Skeletal muscle tissue (tissue), 4 donors: Measurements from ENCODE around the gene TBX2. TPM values are rescaled to one million over a fixed set of nuclear protein-coding genes. Genes with fewer than 3 reads are reported as not detected.
"Not testable (repeated sequence)": the region's sequence is repeated elsewhere in the genome, so short reads cannot be mapped to it uniquely, and the experiment has no call there.

Experiments used
- H3K27ac ChIP-seq: one replicate; pipeline ENCODE4 v1.7.0; 2013; ENCODE audit warnings: mild to moderate bottlenecking, low read depth, low read length, inconsistent platforms
- H3K27me3 ChIP-seq, 3 donors: one replicate each; pipeline ENCODE4 v1.7.0; 2013; ENCODE audit warnings: low read length in 3 of 3; ENCODE audit not compliant: control insufficient read depth in 3 of 3, insufficient read depth in 3 of 3
- H3K36me3 ChIP-seq, 3 donors: one replicate each; pipeline ENCODE4 v1.7.0; 2013; ENCODE audit warnings: low read length in 3 of 3; ENCODE audit not compliant: control insufficient read depth in 3 of 3, insufficient read depth in 3 of 3
- H3K4me1 ChIP-seq, 3 donors: one replicate each; pipeline ENCODE4 v1.7.0; 2013; ENCODE audit warnings: low read length in 3 of 3, mild to moderate bottlenecking in 3 of 3; ENCODE audit not compliant: control insufficient read depth in 3 of 3, insufficient read depth in 3 of 3
- H3K4me3 ChIP-seq, 3 donors: one replicate each; pipeline ENCODE4 v1.7.0; 2013; ENCODE audit warnings: low read length in 3 of 3
- H3K9ac ChIP-seq, 3 donors: one replicate each; pipeline ENCODE4 v1.7.0; 2013; ENCODE audit warnings: low read length in 3 of 3, mild to moderate bottlenecking in 3 of 3, moderate library complexity in 2 of 3, low read depth in 1 of 3
- H3K9me3 ChIP-seq, 3 donors: one replicate each; pipeline ENCODE4 v1.7.0; 2013; ENCODE audit warnings: low read length in 3 of 3; ENCODE audit not compliant: control insufficient read depth in 3 of 3
- total RNA-seq: library from RNA; depleted of rRNA; stranded (reverse); fragments of >200 nt; gene quantifications from one replicate; pipeline ENCODE4 v1.2.3, GENCODE V29; 2014
- donor health status: Osteomylitis.

The TBX2 gene
- total RNA-seq, 1 donor from 2014 or later = 5.2 TPM

GRCh38 chr17:61431594-61432311 lies 32.1 kb downstream of the TBX2 start:
- Histone ChIP-seq H3K27ac (no peak overlapping the region), H3K9me3 (peaks cover 0 to 2% (median 2%) of the 10 kb centered on the region in 3 donors), H3K4me3 (no peak overlapping the region), H3K36me3 (no peaks in the 10 kb centered on the region), H3K4me1 (no peaks in the 10 kb centered on the region), H3K9ac (no peak overlapping the region), H3K27me3 (no peaks in the 10 kb centered on the region)

DNA sequence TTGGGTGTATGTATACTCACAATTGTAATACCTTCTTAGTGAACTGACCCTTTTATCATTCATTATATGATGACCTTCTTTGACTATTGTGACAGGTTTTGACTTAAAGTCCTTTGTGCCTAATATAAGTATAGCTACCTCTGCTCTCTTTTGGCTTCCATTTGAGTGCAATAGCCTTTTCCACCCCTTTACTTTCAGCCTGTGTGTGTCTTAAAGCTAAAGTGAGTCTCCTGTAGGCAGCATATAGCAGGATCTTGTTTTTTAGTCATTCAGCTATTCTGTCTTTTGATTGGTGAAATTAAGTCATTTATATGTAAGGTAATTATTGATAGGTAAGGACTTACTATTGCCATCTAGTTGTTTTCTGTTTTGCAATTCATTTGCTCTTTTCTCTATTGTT lies 36.6 kb downstream of the TBX2 start:
- H3K4me3 ChIP-seq = no peak overlapping the region
- H3K9ac ChIP-seq = no peak overlapping the region
- H3K9me3 ChIP-seq = peaks cover 0 to 2% (median 2%) of the 10 kb centered on the region in 3 donors
- peaks cover 0 to 5% (median 0%) of the 10 kb centered on the region in 3 donors for H3K27me3 ChIP-seq
- no peak overlapping the region for H3K27ac ChIP-seq
- H3K36me3 ChIP-seq = no peaks in the 10 kb centered on the region
- H3K4me1 ChIP-seq = no peaks in the 10 kb centered on the region

DNA sequence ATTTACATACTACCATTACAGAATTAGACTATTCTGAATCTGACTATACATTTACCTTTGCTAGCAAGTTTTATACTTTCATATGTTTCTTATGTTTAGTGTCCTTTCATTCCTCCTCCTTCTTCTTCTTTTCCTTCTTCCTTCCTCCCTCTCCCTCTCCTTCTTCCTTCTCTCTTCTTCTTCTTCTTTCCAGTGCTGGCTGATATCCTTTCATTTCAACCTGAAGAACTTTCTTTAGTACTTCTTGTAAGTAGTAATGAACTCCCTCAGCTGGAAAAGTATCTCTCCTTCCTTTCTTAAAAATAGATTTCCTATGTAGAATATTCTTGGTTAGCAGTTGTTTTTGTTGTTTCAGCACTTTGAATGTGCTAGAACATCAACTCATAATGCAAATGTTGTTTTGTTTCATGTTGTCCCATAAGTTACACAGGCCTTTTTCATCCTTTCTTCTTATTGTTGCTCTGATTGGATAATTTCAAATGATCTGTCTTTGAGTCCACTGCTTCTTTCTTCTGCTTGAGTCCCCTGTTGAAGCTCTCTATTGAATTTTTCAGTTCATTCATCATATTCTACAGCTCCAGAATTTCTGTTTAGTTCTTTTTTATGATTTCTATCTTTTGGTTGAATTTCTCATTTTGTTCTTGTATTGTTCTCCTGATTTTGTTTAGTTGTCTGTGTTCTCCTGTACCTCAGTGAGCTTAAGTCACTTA lies 37.5 kb downstream of the TBX2 start:
- Histone ChIP-seq H3K36me3 (no peaks in the 10 kb centered on the region), H3K9me3 (peaks cover 0 to 2% (median 2%) of the 10 kb centered on the region in 3 donors), H3K4me1 (no peaks in the 10 kb centered on the region), H3K9ac (no peak overlapping the region), H3K27me3 (peaks cover 0 to 8% (median 1%) of the 10 kb centered on the region in 3 donors), H3K27ac (no peak overlapping the region), H3K4me3 (no peak overlapping the region)

DNA sequence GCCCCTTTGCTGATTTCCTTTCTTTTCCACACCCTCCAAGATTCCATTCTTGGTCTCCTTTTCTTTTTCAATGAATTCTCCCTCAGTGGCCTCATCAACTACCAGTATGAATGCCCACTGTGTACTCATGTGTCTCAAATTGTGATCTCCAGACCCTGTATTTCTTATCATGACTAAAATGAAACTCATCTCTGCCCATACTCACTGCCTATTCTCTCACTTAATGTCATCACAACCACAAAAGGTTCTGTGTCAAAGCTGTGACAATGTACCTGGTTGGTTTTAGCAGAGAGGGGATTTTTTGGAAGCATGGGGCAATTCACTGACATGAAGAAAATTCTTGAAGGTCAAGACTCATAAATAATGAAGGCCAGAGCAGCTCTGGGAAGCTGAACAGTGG lies 41.1 kb downstream of the TBX2 start:
- Histone ChIP-seq H3K9ac (no peak overlapping the region), H3K27me3 (peaks cover 0 to 22% (median 21%) of the 10 kb centered on the region in 3 donors), H3K9me3 (peaks cover 0 to 2% (median 2%) of the 10 kb centered on the region in 3 donors), H3K27ac (no peak overlapping the region), H3K4me3 (no peak overlapping the region), H3K36me3 (no peaks in the 10 kb centered on the region), H3K4me1 (no peaks in the 10 kb centered on the region)

DNA sequence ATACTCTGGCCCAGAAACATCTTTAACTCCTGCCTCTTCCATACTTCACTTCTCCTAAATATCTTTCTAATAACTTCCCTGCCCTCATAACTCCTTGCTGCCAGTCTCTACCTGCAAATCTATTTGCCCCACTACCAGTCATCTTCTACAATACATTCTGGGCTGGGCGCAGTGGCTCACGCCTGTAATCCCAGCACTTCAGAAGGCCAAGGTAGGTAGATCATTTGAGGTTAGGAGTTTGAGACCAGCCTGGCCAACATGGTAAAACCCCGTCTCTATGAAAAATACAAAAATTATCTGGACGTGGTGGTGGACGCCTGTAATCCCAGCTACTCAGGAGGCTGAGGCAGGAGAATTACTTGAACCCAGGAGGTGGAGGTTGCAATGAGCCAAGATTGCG lies 41.9 kb downstream of the TBX2 start:
- H3K27me3 ChIP-seq = peaks cover 0 to 23% (median 21%) of the 10 kb centered on the region in 3 donors
- not testable (repeated sequence) for H3K4me1 ChIP-seq, H3K27ac ChIP-seq, H3K9ac ChIP-seq, H3K9me3 ChIP-seq, H3K4me3 ChIP-seq, H3K36me3 ChIP-seq

DNA sequence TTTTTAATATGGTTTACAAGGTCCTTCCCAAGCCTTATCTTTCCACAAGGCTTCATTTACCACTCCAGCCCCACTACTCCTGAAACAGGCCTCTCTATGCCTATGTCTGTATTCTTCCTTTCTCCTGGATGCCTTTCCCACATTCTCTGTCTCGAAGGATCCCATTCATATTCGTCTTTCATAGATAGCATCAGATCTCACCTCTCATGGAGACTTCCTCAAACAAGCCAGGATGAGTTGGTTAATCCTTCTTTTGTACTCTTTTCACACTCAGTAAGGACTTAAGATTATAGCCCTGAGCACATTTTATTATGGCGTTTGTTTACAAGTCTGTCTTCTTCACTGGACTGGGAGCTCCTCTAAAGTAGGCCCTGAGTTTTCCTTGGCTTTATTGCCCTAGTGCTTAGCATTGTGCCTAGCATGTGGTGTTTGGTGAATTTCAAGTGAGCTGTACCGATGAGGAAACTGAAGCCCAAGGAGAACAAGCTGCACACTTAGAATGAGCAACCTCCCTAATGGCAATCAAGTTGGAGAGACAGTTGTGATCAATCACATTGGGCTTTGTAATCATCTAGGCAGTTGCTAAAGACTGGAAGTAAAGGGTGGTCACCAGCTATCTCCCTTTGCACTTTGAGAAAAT lies 42.6 kb downstream of the TBX2 start:
- Histone ChIP-seq H3K27ac (no peak overlapping the region), H3K9me3 (no peaks in the 10 kb centered on the region), H3K4me1 (no peaks in the 10 kb centered on the region), H3K36me3 (no peaks in the 10 kb centered on the region), H3K4me3 (no peak overlapping the region), H3K27me3 (peaks cover 5 to 23% (median 23%) of the 10 kb centered on the region in 3 donors), H3K9ac (no peak overlapping the region)

DNA sequence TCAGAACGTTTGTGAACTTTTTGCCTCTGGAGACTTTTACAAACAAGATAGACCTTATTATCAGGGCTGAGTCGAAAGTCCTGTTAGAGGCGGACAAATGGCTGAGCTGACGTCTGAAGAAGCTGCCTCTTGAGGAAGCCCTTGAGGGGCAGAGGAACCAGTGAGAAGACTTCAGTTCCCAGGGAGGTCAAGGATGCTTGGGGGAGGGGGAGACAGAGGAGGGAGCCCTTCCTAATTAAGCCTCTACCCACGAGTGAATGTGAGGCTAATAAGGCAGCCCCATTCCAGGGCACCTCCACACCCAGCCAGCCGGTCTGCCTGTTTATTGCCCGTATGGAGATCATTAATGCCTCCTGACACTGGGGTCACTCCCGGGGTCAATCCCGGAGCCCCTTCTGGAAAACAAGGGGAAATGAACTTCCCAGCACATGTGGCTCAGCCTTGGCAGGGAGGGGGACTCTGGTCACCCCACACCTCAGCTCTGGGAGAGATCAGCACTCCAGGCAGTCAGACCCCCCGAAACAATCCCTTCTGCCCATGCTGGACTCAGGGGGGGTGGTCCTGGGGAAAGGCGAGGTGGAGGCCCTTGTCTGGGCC lies 43.3 kb downstream of the TBX2 start:
- Histone ChIP-seq H3K36me3 (no peaks in the 10 kb centered on the region), H3K4me1 (no peaks in the 10 kb centered on the region), H3K9me3 (no peaks in the 10 kb centered on the region), H3K27me3 (peaks cover 9 to 25% (median 23%) of the 10 kb centered on the region in 3 donors), H3K27ac (no peak overlapping the region), H3K4me3 (no peak overlapping the region), H3K9ac (no peak overlapping the region)

GRCh38 chr17:61443475-61443882 lies 43.8 kb downstream of the TBX2 start:
- Histone ChIP-seq H3K4me3 (no peak overlapping the region), H3K36me3 (no peaks in the 10 kb centered on the region), H3K9ac (no peak overlapping the region), H3K27me3 (peaks cover 9 to 24% (median 23%) of the 10 kb centered on the region in 3 donors), H3K9me3 (no peaks in the 10 kb centered on the region), H3K27ac (no peak overlapping the region), H3K4me1 (no peaks in the 10 kb centered on the region)

GRCh38 chr17:61444075-61444474 lies 44.4 kb downstream of the TBX2 start:
- Histone ChIP-seq H3K36me3 (no peaks in the 10 kb centered on the region), H3K27me3 (peaks cover 9 to 24% (median 23%) of the 10 kb centered on the region in 3 donors), H3K4me3 (no peak overlapping the region), H3K9ac (no peak overlapping the region), H3K27ac (no peak overlapping the region), H3K9me3 (no peaks in the 10 kb centered on the region), H3K4me1 (no peaks in the 10 kb centered on the region)
